ENCODE results near the gene TUBA3E.
A peak's percentile ranks its signal among the peaks of the same experiment; 100 is the strongest.
"Not testable (repeated sequence)": the region's sequence is repeated elsewhere in the genome, so short reads cannot be mapped to it uniquely, and the experiment has no call there.

Gene TUBA3E

DNA sequence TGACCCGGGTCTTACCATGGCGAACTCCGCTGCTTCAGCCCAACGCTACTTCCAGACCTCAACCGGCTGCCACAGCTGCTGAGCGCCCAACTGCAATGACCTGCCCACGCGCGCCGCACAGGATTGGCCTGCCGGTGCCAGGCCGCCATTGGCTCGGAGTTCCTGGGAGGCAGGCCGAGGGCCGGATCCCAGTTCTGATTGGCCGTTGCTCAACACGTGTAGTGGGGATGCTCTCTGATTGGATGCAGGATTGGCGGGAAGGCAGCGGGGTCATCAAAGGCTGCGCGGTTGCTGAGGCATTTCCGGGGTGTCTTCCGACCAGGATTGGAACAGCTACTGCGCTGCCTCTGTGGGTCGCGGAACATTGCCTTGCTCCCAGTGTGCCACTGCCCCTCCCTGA lies at the start of gene TUBA3E:
TUBA3E (minus strand) TSS at position 97 of the 400 bp plus-strand sequence; CDS start at position 18, 79 bp downstream.
- DNase-seq = no peak

GRCh38 chr2:130246430-130246829 lies 48.2 kb upstream of the TUBA3E start:
- DNase-seq = no peak

DNA sequence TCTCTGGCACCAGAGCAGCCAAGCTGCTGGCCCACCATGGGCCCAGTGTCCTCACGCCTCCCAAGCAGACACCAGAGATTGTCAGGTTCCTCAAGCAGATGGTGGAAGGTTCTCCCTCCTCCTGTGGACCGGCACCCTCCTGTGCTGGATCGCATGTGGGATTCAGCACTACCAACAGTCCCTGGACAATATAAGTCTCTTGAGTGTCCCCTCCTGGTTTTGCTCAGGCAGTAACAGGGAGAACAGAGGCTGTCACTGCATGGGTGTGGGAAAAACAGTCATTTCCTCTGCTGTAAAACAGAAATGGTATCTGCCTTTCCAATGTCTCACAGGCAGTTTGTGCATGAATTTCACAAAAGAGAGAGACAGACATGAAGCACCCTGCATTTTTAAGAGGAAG lies 47.7 kb upstream of the TUBA3E start:
- no peak for DNase-seq

DNA sequence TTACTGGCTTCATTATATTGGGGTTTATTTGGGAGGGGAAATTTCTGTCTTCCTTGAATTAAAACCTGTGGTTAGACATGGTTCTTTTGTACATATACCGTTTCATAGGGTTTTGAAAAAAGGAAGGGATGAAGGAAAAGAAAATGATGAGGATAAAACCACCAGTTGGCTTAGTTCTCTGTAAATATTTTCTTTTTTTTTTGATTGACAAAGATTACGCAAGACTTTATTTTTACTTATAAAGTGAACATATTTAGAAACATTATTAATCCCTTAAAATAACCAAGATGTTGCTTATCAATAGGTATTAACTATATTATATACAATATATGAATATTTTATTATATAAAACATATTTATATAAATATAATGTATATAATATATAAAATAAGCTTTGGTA lies 45.1 kb upstream of the TUBA3E start:
- no peak for DNase-seq

DNA sequence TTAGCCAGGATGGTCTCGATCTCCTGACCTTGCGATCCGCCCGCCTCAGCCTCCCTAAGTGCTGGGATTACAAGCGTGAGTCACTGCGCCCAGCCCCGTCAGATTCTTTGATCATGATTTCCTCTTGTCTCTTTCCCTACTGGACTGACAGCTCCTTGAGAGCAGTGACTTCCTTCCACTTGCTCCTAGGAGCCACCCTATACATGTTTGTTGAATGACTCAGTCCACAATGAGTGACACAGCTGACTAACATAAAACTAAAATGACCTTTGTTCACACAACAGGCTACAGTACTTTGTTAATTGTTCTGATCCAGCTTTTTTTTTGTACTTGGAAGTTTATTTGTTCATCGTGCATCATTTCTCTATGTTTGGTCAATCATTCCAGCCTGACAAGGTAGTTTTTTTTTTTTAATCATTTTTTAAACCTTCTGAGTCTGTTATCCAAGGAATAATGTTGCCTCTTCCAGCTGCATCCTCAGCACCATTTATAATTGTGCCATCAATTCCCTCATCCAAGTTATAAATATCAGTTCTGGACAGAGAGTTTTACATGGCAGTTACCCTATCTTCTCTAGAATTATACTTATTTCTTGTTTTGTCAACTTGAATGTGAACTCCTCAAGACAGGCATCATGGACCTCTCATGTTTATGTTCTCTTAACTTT lies 42.9 kb upstream of the TUBA3E start:
- DNase-seq = peak; percentile 7

GRCh38 chr2:130239581-130239980 lies 41.3 kb upstream of the TUBA3E start:
- not testable (repeated sequence) for DNase-seq

DNA sequence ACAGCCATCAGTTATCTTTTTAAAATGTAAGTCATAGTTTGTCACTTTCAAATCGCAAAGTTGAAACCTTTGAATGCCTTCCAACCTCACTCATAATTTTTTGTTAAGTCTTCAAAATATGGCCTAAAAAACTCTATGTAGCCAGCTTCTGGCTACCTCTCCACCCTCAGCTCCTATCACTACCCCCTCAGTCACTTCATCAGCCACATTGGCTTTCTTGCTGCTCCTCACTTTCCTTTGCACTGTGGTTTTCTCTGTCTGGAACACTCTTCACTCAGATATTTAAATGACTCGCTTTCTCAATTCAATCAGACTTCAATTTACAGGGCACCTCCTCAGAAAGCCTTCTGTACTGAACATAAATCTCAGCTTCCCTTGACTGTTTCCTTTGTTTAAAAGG lies 34.8 kb upstream of the TUBA3E start:
- DNase-seq = not testable (repeated sequence)

GRCh38 chr2:130231656-130232055 lies 33.4 kb upstream of the TUBA3E start:
- DNase-seq = no peak

GRCh38 chr2:130230907-130231306 lies 32.7 kb upstream of the TUBA3E start:
- DNase-seq = not testable (repeated sequence)

DNA sequence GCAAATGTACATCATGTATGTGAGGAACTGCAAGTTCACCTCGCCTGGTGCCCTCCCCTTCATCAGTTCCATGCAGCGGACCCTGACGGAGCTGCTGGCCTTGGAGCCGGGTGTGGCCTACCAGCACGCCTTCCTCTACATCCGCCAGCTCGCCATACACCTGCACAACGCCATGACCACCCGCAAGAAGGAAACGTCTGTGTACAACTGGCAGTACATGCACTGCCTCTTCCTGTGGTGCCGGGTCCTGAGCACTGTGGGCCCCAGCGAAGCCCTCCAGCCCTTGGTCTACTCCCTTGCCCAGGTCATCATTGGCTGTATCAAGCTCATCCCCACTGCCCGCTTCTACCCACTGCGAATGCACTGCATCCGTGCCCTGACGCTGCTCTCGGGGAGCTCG lies 32.1 kb upstream of the TUBA3E start:
- not testable (repeated sequence) for DNase-seq

GRCh38 chr2:130229161-130229510 lies 30.9 kb upstream of the TUBA3E start:
- peak; percentile 33 for DNase-seq

DNA sequence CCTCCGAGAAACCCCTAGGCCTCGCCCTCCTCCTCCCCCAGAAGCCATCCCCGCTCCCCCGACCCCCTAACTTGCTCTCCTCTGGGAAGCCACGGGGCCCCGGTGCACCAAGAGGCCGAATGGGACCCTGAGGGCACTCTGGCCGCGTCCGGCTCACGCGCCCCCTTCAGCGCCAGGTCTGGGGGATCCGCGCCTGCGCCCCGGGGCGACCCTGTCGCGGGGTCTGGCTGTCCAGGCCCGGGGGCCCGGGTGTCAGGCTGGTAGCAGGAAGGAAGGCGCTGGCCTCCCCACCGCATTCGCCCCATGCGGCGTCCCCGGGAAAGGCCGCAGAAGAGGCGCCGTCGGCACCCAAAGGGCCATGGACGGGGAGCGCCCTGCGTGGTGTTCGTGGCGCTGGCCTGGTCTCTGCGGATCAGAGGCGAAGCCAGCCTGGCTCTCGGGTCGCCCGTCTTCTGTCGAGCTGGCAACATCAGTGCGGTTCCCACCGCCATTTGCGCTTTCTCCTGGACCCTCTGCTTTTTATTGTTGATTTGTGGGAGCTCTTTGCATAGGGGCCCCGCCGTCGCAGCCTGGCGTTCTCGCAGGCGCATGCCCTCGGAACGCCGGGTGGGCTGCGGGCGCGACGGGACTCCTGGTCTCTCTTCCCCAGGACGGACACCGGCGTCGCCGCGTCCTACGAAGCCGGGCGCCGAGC lies 30.4 kb upstream of the TUBA3E start:
- DNase-seq = not testable (repeated sequence)

DNA sequence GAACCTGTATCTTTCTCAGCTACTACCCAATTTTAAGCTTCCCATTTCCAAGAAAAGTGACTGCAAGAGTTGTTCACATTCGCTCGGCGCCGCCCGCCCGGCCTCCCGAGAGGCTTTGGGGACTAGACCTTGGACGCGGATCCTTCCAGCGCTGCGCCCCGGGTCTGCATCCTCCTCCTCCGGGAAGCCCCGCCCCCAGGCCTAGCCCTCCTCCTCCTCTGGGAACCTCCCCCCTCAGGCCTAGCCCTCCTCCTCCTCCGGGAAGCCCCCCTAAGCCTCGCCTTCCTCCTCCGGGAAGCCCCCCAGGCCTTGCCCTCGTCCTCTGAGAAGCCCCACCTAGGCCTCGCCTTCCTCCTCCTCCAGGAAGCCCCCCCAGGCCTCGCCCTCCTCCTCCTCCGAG lies 29.8 kb upstream of the TUBA3E start:
- not testable (repeated sequence) for DNase-seq

DNA sequence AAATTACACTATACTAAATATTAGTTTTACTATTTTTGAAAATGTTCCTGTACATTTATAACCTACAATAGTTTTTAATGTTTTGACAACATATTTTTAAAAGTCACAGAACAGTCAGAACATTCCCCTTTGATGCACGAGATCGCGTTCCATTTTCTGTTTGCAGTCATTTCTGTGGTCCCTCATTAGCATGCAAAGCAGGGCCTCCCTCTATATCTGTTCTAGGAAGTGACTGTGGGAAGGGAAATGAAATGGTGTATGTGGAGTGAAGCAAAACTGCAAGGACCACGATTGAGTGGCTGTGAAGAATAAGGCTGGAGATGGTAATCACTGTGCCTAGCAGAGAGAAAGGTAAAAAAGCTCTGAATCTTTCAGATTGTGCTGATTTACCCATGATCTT lies 24.3 kb upstream of the TUBA3E start:
- DNase-seq = not testable (repeated sequence)

DNA sequence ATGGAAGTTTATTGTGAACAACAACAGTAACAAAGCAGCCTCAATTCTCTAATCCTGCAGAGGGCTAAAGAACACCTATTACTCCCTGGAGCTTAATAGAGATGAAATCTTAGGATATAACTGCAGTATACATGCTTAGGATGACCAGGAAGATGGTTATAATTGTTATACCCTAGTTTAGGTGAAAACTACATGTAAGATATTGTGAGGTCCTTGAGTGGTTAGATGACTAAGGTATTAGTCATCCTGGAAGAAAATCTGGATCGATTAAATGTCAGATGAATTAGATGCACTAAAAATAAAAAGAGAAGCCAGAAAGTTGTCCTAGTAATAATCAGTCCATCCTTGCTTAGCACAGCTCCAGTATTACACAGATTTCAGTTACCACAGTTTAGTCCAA lies 22.3 kb upstream of the TUBA3E start:
- DNase-seq = not testable (repeated sequence)

GRCh38 chr2:130219147-130219546 lies 20.9 kb upstream of the TUBA3E start:
- not testable (repeated sequence) for DNase-seq

- not testable (repeated sequence) for DNase-seq
These were observed 8.8 kb upstream of the TUBA3E start for GRCh38 chr2:130207051-130207450.

DNA sequence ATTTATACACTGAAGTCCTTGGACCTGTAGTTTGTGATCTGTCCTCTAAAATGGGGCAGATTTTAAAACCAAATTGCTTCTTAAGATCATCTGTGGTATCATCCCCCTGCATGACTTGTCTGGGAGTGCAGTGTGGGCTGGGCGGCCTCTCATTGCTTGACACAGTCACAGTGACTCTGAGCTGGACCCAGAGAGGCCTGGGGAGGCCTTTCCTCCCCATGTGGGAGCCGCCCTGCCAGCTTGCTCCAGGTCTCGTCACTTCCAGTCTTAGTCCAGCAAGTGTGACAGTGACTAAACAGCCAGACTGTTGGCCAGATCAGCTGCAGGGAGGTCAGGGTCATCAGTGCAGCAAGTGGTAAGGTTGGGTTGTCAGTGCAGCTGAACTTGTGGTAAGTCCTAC lies 4.9 kb upstream of the TUBA3E start:
- not testable (repeated sequence) for DNase-seq

- not testable (repeated sequence) for DNase-seq
These were observed 4.3 kb upstream of the TUBA3E start for GRCh38 chr2:130202518-130202917.

DNA sequence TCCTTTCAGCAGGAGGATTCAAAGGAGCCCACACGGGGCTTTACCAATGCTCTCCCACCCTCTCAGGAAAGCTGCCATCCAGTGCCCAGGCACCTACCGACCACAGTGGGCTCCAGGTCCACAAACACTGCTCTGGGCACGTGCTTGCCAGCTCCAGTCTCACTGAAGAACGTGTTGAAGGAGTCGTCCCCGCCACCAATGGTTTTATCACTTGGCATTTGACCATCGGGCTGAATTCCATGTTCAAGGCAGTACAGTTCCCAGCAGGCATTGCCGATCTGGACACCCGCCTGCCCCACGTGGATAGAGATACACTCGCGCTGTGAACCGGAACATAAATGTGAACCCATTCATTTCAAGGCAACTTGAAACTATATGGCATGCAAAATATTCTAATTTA lies 2.2 kb downstream of the TUBA3E start:
- DNase-seq = not testable (repeated sequence)

- DNase-seq = not testable (repeated sequence)
These were observed 3.1 kb downstream of the TUBA3E start for GRCh38 chr2:130195089-130195635.

DNA sequence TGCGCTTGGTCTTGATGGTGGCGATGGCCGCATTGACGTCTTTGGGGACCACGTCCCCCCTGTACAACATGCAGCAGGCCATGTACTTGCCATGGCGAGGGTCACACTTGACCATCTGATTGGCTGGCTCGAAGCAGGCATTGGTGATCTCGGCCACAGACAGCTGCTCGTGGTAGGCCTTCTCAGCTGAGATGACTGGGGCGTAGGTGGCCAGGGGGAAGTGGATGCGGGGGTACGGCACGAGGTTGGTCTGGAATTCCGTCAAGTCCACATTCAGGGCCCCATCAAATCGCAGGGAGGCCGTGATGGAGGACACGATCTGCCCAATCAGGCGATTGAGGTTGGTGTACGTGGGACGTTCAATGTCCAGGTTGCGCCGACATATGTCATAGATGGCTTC lies 4.4 kb downstream of the TUBA3E start:
- not testable (repeated sequence) for DNase-seq

GRCh38 chr2:130192451-130192850 lies 5.8 kb downstream of the TUBA3E start:
- DNase-seq = not testable (repeated sequence)

- DNase-seq = not testable (repeated sequence)
These were observed 6.9 kb downstream of the TUBA3E start for GRCh38 chr2:130191319-130191718.

Data from fibroblast of skin of right quadriceps (primary cell).